NCI-H524 (cell line): ENCODE measurements around the gene CAB39L.

ENCODE experiments used
- DNase-seq, 2 experiments: peaks; one replicate each; lab custom pipeline; 2025; lab: John Stamatoyannopoulos, UW

Gene CAB39L

GRCh38 chr13:49441846-49442245 lies 2.0 kb downstream of the CAB39L start:
- no peak for DNase-seq

GRCh38 chr13:49441312-49441711 lies 2.6 kb downstream of the CAB39L start:
- DNase-seq, result no peak

- peak; percentile 18 to 65 for DNase-seq
Measured at GRCh38 chr13:49439609-49440008, 4.3 kb downstream of the CAB39L start.

- no peak for DNase-seq
Measured at GRCh38 chr13:49437705-49438104, 6.2 kb downstream of the CAB39L start.

- DNase-seq, result peak in 1 of 2 experiments; percentile 13
Measured at GRCh38 chr13:49436890-49437289, 7.0 kb downstream of the CAB39L start.

- no peak for DNase-seq
Measured at GRCh38 chr13:49435992-49436391, 7.9 kb downstream of the CAB39L start.

GRCh38 chr13:49429121-49429520 lies 14.7 kb downstream of the CAB39L start:
- DNase-seq, result no peak

- DNase-seq, result no peak
Measured at GRCh38 chr13:49428041-49428763, 15.7 kb downstream of the CAB39L start.

GRCh38 chr13:49424011-49424560 lies 19.8 kb downstream of the CAB39L start:
- DNase-seq, result no peak

- peak; percentile 55 to 64 for DNase-seq
Measured at GRCh38 chr13:49421391-49421790, 22.5 kb downstream of the CAB39L start.

GRCh38 chr13:49419276-49419675 lies 24.6 kb downstream of the CAB39L start:
- no peak for DNase-seq

GRCh38 chr13:49418206-49418605 lies 25.7 kb downstream of the CAB39L start:
- DNase-seq, result no peak

- DNase-seq, result no peak
Measured at GRCh38 chr13:49417161-49417560, 26.7 kb downstream of the CAB39L start.

GRCh38 chr13:49412749-49413148 lies 31.1 kb downstream of the CAB39L start:
- DNase-seq, result no peak

- DNase-seq, result no peak
Measured at GRCh38 chr13:49411353-49411752, 32.5 kb downstream of the CAB39L start.

- no peak for DNase-seq
Measured at GRCh38 chr13:49410477-49410876, 33.4 kb downstream of the CAB39L start.

GRCh38 chr13:49410006-49410405 lies 33.9 kb downstream of the CAB39L start:
- DNase-seq, result peak in 1 of 2 experiments; percentile 3

GRCh38 chr13:49409008-49409407 lies 34.9 kb downstream of the CAB39L start:
- DNase-seq, result no peak

GRCh38 chr13:49407936-49408335 lies 35.9 kb downstream of the CAB39L start:
- no peak for DNase-seq

GRCh38 chr13:49407068-49407467 lies 36.8 kb downstream of the CAB39L start:
- no peak for DNase-seq

- DNase-seq, result no peak
Measured at GRCh38 chr13:49404703-49405020, 39.2 kb downstream of the CAB39L start.

GRCh38 chr13:49403996-49404702 lies 39.7 kb downstream of the CAB39L start:
- no peak for DNase-seq
